GF-D8 (cell line): ENCODE data around the gene CFAP46.
"Not testable (repeated sequence)": the region's sequence is repeated elsewhere in the genome, so short reads cannot be mapped to it uniquely, and the experiment has no call there.

Experiments
- DNase-seq: peaks from one replicate; lab custom pipeline; 2025; lab: John Stamatoyannopoulos, UW

Gene CFAP46

GRCh38 chr10:132962623-132963429 is 20.5 kb upstream of the CFAP46 start:
- no peak for DNase-seq

- DNase-seq, result no peak
Observed at GRCh38 chr10:132961787-132962622, 19.6 kb upstream of the CFAP46 start.

GRCh38 chr10:132961420-132961786 is 19.0 kb upstream of the CFAP46 start:
- no peak for DNase-seq

GRCh38 chr10:132960631-132961419 is 18.5 kb upstream of the CFAP46 start:
- no peak for DNase-seq

- DNase-seq, result no peak
Observed at GRCh38 chr10:132960071-132960472, 17.7 kb upstream of the CFAP46 start.

- DNase-seq, result no peak
Observed at GRCh38 chr10:132959559-132959961, 17.2 kb upstream of the CFAP46 start.

GRCh38 chr10:132958883-132959558 is 16.7 kb upstream of the CFAP46 start:
- no peak for DNase-seq

GRCh38 chr10:132957981-132958882 is 15.9 kb upstream of the CFAP46 start:
- no peak for DNase-seq

GRCh38 chr10:132957131-132957530 is 14.8 kb upstream of the CFAP46 start:
- DNase-seq, result no peak

GRCh38 chr10:132956259-132956658 is 13.9 kb upstream of the CFAP46 start:
- not testable (repeated sequence) for DNase-seq

GRCh38 chr10:132955479-132955878 is 13.1 kb upstream of the CFAP46 start:
- no peak for DNase-seq

GRCh38 chr10:132953428-132953827 is 11.1 kb upstream of the CFAP46 start:
- no peak for DNase-seq

- no peak for DNase-seq
Observed at GRCh38 chr10:132951926-132952325, 9.6 kb upstream of the CFAP46 start.

GRCh38 chr10:132948351-132948750 is 6.0 kb upstream of the CFAP46 start:
- no peak for DNase-seq

- DNase-seq, result no peak
Observed at GRCh38 chr10:132947843-132948242, 5.5 kb upstream of the CFAP46 start.

GRCh38 chr10:132946806-132947546 is 4.6 kb upstream of the CFAP46 start:
- no peak for DNase-seq

GRCh38 chr10:132946311-132946710 is 3.9 kb upstream of the CFAP46 start:
- DNase-seq, result no peak

GRCh38 chr10:132945894-132946255 is 3.5 kb upstream of the CFAP46 start:
- DNase-seq, result no peak

- no peak for DNase-seq
Observed at GRCh38 chr10:132945125-132945893, 2.9 kb upstream of the CFAP46 start.
